ENCODE results near the gene FAM171A1. TPM values are rescaled to one million over a fixed set of nuclear protein-coding genes. Genes with fewer than 3 reads are reported as not detected.
"Not testable (repeated sequence)": the region's sequence is repeated elsewhere in the genome, so short reads cannot be mapped to it uniquely, and the experiment has no call there.

Gene FAM171A1
- total and polyA plus RNA-seq, 2 donors (not counting 3 experiments of a cell fraction or from before 2014, with no cell fraction given), result 56.3 to 75.8 TPM

GRCh38 chr10:15305161-15305560 lies 65.9 kb downstream of the FAM171A1 start:
- Histone ChIP-seq H2AFZ (ENCODE audit: low read depth, low read length) (no peak overlapping the region), H4K20me1 (replicated peaks; ENCODE audit: control insufficient read depth, extremely low read depth, insufficient read depth, low read length) (no peaks in the 10 kb centered on the region), H3K4me2 (ENCODE audit: insufficient read depth, low read length) (no peak overlapping the region), H3K4me1 (ENCODE audit: control insufficient read depth, extremely low read depth, insufficient read depth, low read length) (no peaks in the 10 kb centered on the region), H3K36me3 (ENCODE audit: control insufficient read depth in 2 of 2, extremely low read depth in 1 of 2, insufficient read depth in 2 of 2, low read length in 2 of 2) (no peaks in the 10 kb centered on the region), H3K9me1 (replicated peaks; ENCODE audit: control insufficient read depth, extremely low read depth, insufficient read depth, low read length) (no peaks in the 10 kb centered on the region), H3K9ac (replicated peaks; ENCODE audit: extremely low read depth, insufficient read depth, low read length) (no peak overlapping the region), H3K4me3 (replicated peaks in 1 of 3; ENCODE audit: insufficient read depth in 1 of 3, low read depth in 1 of 3, low read length in 3 of 3) (no peak overlapping the region), H3K79me2 (ENCODE audit: control insufficient read depth, insufficient read depth, low read length) (peaks cover 54% of the 10 kb centered on the region), H3K9me3 (replicated peaks; ENCODE audit: control insufficient read depth, insufficient read depth, low read length) (no peaks in the 10 kb centered on the region), H3K27me3 (ENCODE audit: control insufficient read depth in 2 of 2, insufficient read depth in 2 of 2, low read length in 2 of 2) (no peaks in the 10 kb centered on the region), H3K27ac (ENCODE audit: insufficient read depth, low read depth, low read length) (no peak overlapping the region)
- TF ChIP-seq GATA2 (IDR thresholded peaks at IDR 0.05; ENCODE audit: insufficient read depth, insufficient read length, low read depth, low read length) (no peak), CTCF (IDR thresholded peaks at IDR 0.05; ENCODE audit: extremely low read depth in 1 of 2, insufficient read depth in 1 of 2, low read depth in 1 of 2, low read length in 2 of 2) (no peak), MYC (IDR thresholded peaks at IDR 0.05; ENCODE audit: low read depth, low read length) (no peak), JUN (IDR thresholded peaks at IDR 0.05; ENCODE audit: borderline replicate concordance, insufficient read depth, insufficient read length, low read depth) (no peak), POLR2AphosphoS5 (IDR thresholded peaks at IDR 0.05; ENCODE audit: insufficient read depth, low read depth, low read length) (no peak), EZH2 (IDR thresholded peaks at IDR 0.05; ENCODE audit: borderline replicate concordance, low read depth, low read length, severe bottlenecking) (no peak), FOS (IDR thresholded peaks at IDR 0.05; ENCODE audit: borderline replicate concordance, insufficient read depth, low read length) (no peak), MAX (IDR thresholded peaks at IDR 0.05; ENCODE audit: insufficient read depth, insufficient read length) (no peak), POLR2A (IDR thresholded peaks at IDR 0.05; ENCODE audit: low read depth, low read length) (no peak)
- ChIA-PET CTCF (no interaction called here), POLR2A (no interaction called here)
- no peak for FAIRE-seq
- dilution Hi-C loops (cut with MboI; ENCODE audit: extremely low pct_ligation_motif_present, low sequenced_read_pairs), result no loop called here
- no TSS peak for BruUV-seq (replicated peaks)
- intact Hi-C loops (cut with micrococcal nuclease), result no loop called here
- DNase-seq (ENCODE audit: low read depth, low spot score), result no peak

- BruUV-seq (replicated peaks); H3K27me3 ChIP-seq (ENCODE audit: control insufficient read depth in 2 of 2, insufficient read depth in 2 of 2, low read length in 2 of 2); H2AFZ ChIP-seq (ENCODE audit: low read depth, low read length); POLR2A ChIA-PET; dilution Hi-C loops (cut with MboI; ENCODE audit: extremely low pct_ligation_motif_present, low sequenced_read_pairs); H3K4me1 ChIP-seq (ENCODE audit: control insufficient read depth, extremely low read depth, insufficient read depth, low read length); H3K4me2 ChIP-seq (ENCODE audit: insufficient read depth, low read length); H3K9me1 ChIP-seq (replicated peaks; ENCODE audit: control insufficient read depth, extremely low read depth, insufficient read depth, low read length); H3K9me3 ChIP-seq (replicated peaks; ENCODE audit: control insufficient read depth, insufficient read depth, low read length); DNase-seq (ENCODE audit: low read depth, low spot score); H3K27ac ChIP-seq (ENCODE audit: insufficient read depth, low read depth, low read length); H3K36me3 ChIP-seq (ENCODE audit: control insufficient read depth in 2 of 2, extremely low read depth in 1 of 2, insufficient read depth in 2 of 2, low read length in 2 of 2); H4K20me1 ChIP-seq (replicated peaks; ENCODE audit: control insufficient read depth, extremely low read depth, insufficient read depth, low read length); intact Hi-C loops (cut with micrococcal nuclease); FAIRE-seq; H3K9ac ChIP-seq (replicated peaks; ENCODE audit: extremely low read depth, insufficient read depth, low read length); H3K4me3 ChIP-seq (replicated peaks in 1 of 3; ENCODE audit: insufficient read depth in 1 of 3, low read depth in 1 of 3, low read length in 3 of 3): not testable (repeated sequence)
- CTCF ChIA-PET, result interaction anchor here (1.7 kb wide), 1 partner anchor 9 kb away, joined by 4 read pairs; no protein-coding TSS in a partner anchor
- H3K79me2 ChIP-seq (ENCODE audit: control insufficient read depth, insufficient read depth, low read length), result peaks cover 42% of the 10 kb centered on the region
Observed at GRCh38 chr10:15302188-15302956, 68.7 kb downstream of the FAM171A1 start.

All from endothelial cell of umbilical vein (primary cell).